Peyer's patch (tissue), 4 donors: ENCODE measurements around the gene IGLON5.

ENCODE experiments used
- CTCF ChIP-seq, 6 experiments: fragments of 450-650 bp in 4 of 6; fragments of 200-600 bp in 2 of 6; sonication (generic) in 1 of 6; IDR thresholded peaks; one replicate each; pipeline ENCODE4 v1.5.1; 2017 to 2019; ENCODE audit warnings: antibody characterized with exemption in 6 of 6, mild to moderate bottlenecking in 3 of 6, moderate library complexity in 1 of 6
- POLR2A ChIP-seq, 2 donors: fragments of 450-650 bp; IDR thresholded peaks; one replicate each; pipeline ENCODE4 v1.5.1; 2017; ENCODE audit warnings: antibody characterized with exemption in 2 of 2, mild to moderate bottlenecking in 2 of 2, moderate library complexity in 2 of 2

DNA sequence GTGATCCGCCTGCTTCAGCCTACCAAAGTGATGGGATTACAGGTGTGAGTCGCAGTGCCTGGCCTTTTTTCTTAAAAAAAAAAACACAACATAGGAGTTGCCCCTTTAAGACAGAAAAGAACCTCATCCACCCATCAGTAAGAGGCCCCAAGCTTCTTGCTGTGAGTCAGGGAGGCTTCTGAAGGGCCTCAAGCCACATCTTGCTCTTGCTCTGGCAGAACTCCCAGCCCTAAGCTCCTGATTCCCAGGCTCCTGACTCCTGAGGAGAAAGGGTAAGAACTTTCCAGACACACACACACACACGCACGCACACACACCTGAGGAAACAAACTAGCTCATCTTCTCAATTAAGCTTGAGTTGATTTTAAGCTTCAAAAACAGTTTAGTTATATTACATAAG is 47.9 kb downstream of the IGLON5 start:
- TF ChIP-seq CTCF (IDR thresholded peaks at IDR 0.05) (no peak), POLR2A (IDR thresholded peaks at IDR 0.05) (no peak)
